IMR-90 (cell line): Measurements from ENCODE around the gene TCF4. TPM values are rescaled to one million over a fixed set of nuclear protein-coding genes. Genes with fewer than 3 reads are reported as not detected.

Experiments
- ATAC-seq: fragments of 200-7000 bp; cut with Tn5 transposase; 2 replicates; pipeline ENCODE4 v1.9.1; 2020; ENCODE audit warnings: low read depth, mild to moderate bottlenecking, moderate library complexity
- BruUV-seq: library from RNA; stranded (reverse); fragments of 400-500 nt; replicated peaks from 2 replicates; lab custom pipeline; 2021; lab: Mats Ljungman, UMichigan
- CTCF ChIA-PET: fragments of 300-600 bp; formaldehyde crosslinking; extraction: SDS; loops from one replicate; lab custom pipeline; 2021; ENCODE audit warnings: antibody characterized with exemption; lab: Yijun Ruan, JAX
- POLR2A ChIA-PET: fragments of 300-600 bp; sonication (Branson Sonifier 250); formaldehyde crosslinking; loops from one replicate; lab custom pipeline; 2022; ENCODE audit warnings: antibody characterized with exemption; ENCODE audit not compliant: unreplicated experiment; lab: Charles Lee
- DNase-seq: peaks from one replicate; pipeline ENCODE4 v3.0.0; 2013
- H2AFZ ChIP-seq: replicated peaks from 2 replicates; pipeline ENCODE3; 2013; ENCODE audit warnings: low read length, mild to moderate bottlenecking; ENCODE audit not compliant: poor library complexity
- H2AK5ac ChIP-seq: 2 replicates; pipeline ENCODE4 v1.6.1; 2013; ENCODE audit warnings: low read depth, low read length, inconsistent platforms
- H2AK9ac ChIP-seq: replicated peaks from 2 replicates; pipeline ENCODE3; 2013; ENCODE audit warnings: mild to moderate bottlenecking, low read depth, low read length, moderate library complexity; ENCODE audit not compliant: poor library complexity
- H2BK120ac ChIP-seq: 2 replicates; pipeline ENCODE4 v1.6.1; 2013; ENCODE audit warnings: low read depth, low read length, inconsistent platforms
- H2BK15ac ChIP-seq: 3 replicates; pipeline ENCODE4 v1.6.1; 2013; ENCODE audit warnings: low read depth, low read length, inconsistent platforms
- H2BK20ac ChIP-seq: 2 replicates; pipeline ENCODE4 v1.6.1; 2013; ENCODE audit warnings: low read depth, mild to moderate bottlenecking, inconsistent platforms, low read length, moderate library complexity
- H2BK5ac ChIP-seq: 2 replicates; pipeline ENCODE4 v1.6.1; 2013; ENCODE audit warnings: mild to moderate bottlenecking, low read depth, low read length, inconsistent platforms; ENCODE audit not compliant: poor library complexity, severe bottlenecking
- H3K14ac ChIP-seq: replicated peaks from 2 replicates; pipeline ENCODE4 v1.6.1; 2013; ENCODE audit warnings: low read depth, low read length, inconsistent platforms
- H3K18ac ChIP-seq: 2 replicates; pipeline ENCODE4 v1.6.1; 2013; ENCODE audit warnings: low read depth, low read length, control low read depth
- H3K23ac ChIP-seq: 2 replicates; pipeline ENCODE4 v1.6.1; 2013; ENCODE audit warnings: low read depth, low read length, inconsistent platforms
- H3K27ac ChIP-seq: 2 replicates; pipeline ENCODE4 v1.5.1; 2013; ENCODE audit warnings: mild to moderate bottlenecking, control low read depth, low read length; ENCODE audit not compliant: insufficient read depth
- H3K27me3 ChIP-seq: 2 replicates; pipeline ENCODE4 v1.6.1; 2013; ENCODE audit warnings: low read length; ENCODE audit not compliant: control insufficient read depth, insufficient read depth
- H3K36me3 ChIP-seq: 2 replicates; pipeline ENCODE4 v1.6.1; 2013; ENCODE audit warnings: low read length, mixed read lengths; ENCODE audit not compliant: control insufficient read depth, insufficient read depth
- H3K4ac ChIP-seq: 2 replicates; pipeline ENCODE4 v1.6.1; 2013; ENCODE audit warnings: low read depth, low read length, inconsistent platforms
- H3K4me1 ChIP-seq: 2 replicates; pipeline ENCODE4 v1.6.1; 2013; ENCODE audit warnings: low read length, mixed read lengths; ENCODE audit not compliant: control insufficient read depth, insufficient read depth
- H3K4me2 ChIP-seq: 2 replicates; pipeline ENCODE4 v1.6.1; 2013; ENCODE audit warnings: low read depth, mild to moderate bottlenecking, control low read depth, low read length, moderate library complexity
- H3K4me3 ChIP-seq: 2 replicates; pipeline ENCODE4 v1.5.1; 2013; ENCODE audit warnings: low read depth, mild to moderate bottlenecking, control low read depth, low read length, moderate library complexity; ENCODE audit not compliant: insufficient read depth
- H3K56ac ChIP-seq: 2 replicates; pipeline ENCODE4 v1.6.1; 2013; ENCODE audit warnings: low read length, inconsistent platforms; ENCODE audit not compliant: insufficient read depth; ENCODE audit errors: extremely low read depth
- H3K79me1 ChIP-seq, 2 experiments: 2 replicates each; pipeline ENCODE4 v1.6.1; 2013; ENCODE audit warnings: low read length in 2 of 2, inconsistent platforms in 1 of 2, low read depth in 1 of 2
- H3K9ac ChIP-seq: 2 replicates; pipeline ENCODE4 v1.6.1; 2013; ENCODE audit warnings: low read depth, low read length, control low read depth
- H3K9me1 ChIP-seq: 2 replicates; pipeline ENCODE4 v1.6.1; 2013; ENCODE audit warnings: low read length, inconsistent platforms; ENCODE audit not compliant: insufficient read depth
- H3K9me3 ChIP-seq: 2 replicates; pipeline ENCODE4 v1.6.1; 2013; ENCODE audit warnings: low read length; ENCODE audit not compliant: control insufficient read depth, insufficient read depth
- H4K20me1 ChIP-seq: 2 replicates; pipeline ENCODE4 v1.6.1; 2013; ENCODE audit warnings: low read length, inconsistent platforms; ENCODE audit not compliant: insufficient read depth
- H4K5ac ChIP-seq: 2 replicates; pipeline ENCODE4 v1.6.1; 2013; ENCODE audit warnings: mild to moderate bottlenecking, low read depth, low read length, control low read depth
- H4K8ac ChIP-seq, 2 experiments: 2 replicates each; pipeline ENCODE4 v1.6.1; 2013; ENCODE audit warnings: low read depth in 2 of 2, low read length in 2 of 2, control low read depth in 1 of 2, inconsistent platforms in 1 of 2
- H4K91ac ChIP-seq: 2 replicates; pipeline ENCODE4 v1.6.1; 2013; ENCODE audit warnings: low read depth, low read length, inconsistent platforms; ENCODE audit not compliant: insufficient read depth
- BHLHE40 ChIP-seq: fragments of 150-350 bp; IDR thresholded peaks from 2 replicates; pipeline ENCODE4 v1.6.1; 2016; ENCODE audit warnings: mild to moderate bottlenecking, low read depth, low read length
- CEBPB ChIP-seq: IDR thresholded peaks from 2 replicates; pipeline ENCODE4 v1.6.1; 2012; ENCODE audit warnings: low read depth, low read length, improper control_type of control experiment
- CHD1 ChIP-seq: IDR thresholded peaks from 2 replicates; pipeline ENCODE4 v1.6.1; 2012; ENCODE audit warnings: low read depth, low read length, improper control_type of control experiment
- FOS ChIP-seq: fragments of 150-350 bp; IDR thresholded peaks from 2 replicates; pipeline ENCODE4 v1.6.1; 2016; ENCODE audit warnings: low read depth, low read length
- MAFK ChIP-seq: IDR thresholded peaks from 2 replicates; pipeline ENCODE4 v1.6.1; 2012; ENCODE audit warnings: low read depth, low read length, improper control_type of control experiment
- MAZ ChIP-seq: IDR thresholded peaks from 2 replicates; pipeline ENCODE4 v1.6.1; 2012; ENCODE audit warnings: low read depth, mild to moderate bottlenecking, low read length, improper control_type of control experiment, moderate library complexity, borderline replicate concordance
- MXI1 ChIP-seq: IDR thresholded peaks from 2 replicates; pipeline ENCODE4 v1.6.1; 2012; ENCODE audit warnings: low read depth, mild to moderate bottlenecking, low read length, moderate library complexity, borderline replicate concordance
- NFE2L2 ChIP-seq: fragments of 150-350 bp; IDR thresholded peaks from 2 replicates; pipeline ENCODE4 v1.6.1; 2016; ENCODE audit warnings: low read depth, mild to moderate bottlenecking, low read length
- POLR2A ChIP-seq: IDR thresholded peaks from 2 replicates; pipeline ENCODE4 v1.6.1; 2012; ENCODE audit warnings: mild to moderate bottlenecking, low read depth, low read length
- RAD21 ChIP-seq: IDR thresholded peaks from 2 replicates; pipeline ENCODE4 v1.6.1; 2012; ENCODE audit warnings: low read length, improper control_type of control experiment
- RCOR1 ChIP-seq: IDR thresholded peaks from 2 replicates; pipeline ENCODE4 v1.6.1; 2012; ENCODE audit warnings: mild to moderate bottlenecking, low read length, improper control_type of control experiment; ENCODE audit not compliant: insufficient replicate concordance
- RFX5 ChIP-seq: IDR thresholded peaks from 2 replicates; pipeline ENCODE4 v1.8.0; 2012; ENCODE audit warnings: low read depth, mild to moderate bottlenecking, low read length, moderate library complexity
- SMC3 ChIP-seq: fragments of 150-350 bp; IDR thresholded peaks from 2 replicates; pipeline ENCODE4 v1.6.1; 2016; ENCODE audit warnings: low read depth, mild to moderate bottlenecking, antibody characterized with exemption, low read length, moderate library complexity
- WGBS, 2 experiments: methylation state at CpG; one replicate each; pipeline versions ENCODE4 v1.1.5 to v1.1.7; 2013; ENCODE audit warnings: missing lambda C conversion rate in 2 of 2; ENCODE audit not compliant: insufficient read length in 1 of 2; ENCODE audit errors: extremely low coverage in 2 of 2; 5-methylcytosine and 5-hydroxymethylcytosine counted together
- dilution Hi-C: fragments of 300-500 bp; cut with HindIII; formaldehyde crosslinking; loops from one replicate; pipeline ENCODE4 v1.14.3; 2018; ENCODE audit warnings: low sequenced_read_pairs; ENCODE audit not compliant: unreplicated experiment
- in situ Hi-C: fragments of 300-500 bp; cut with MboI; formaldehyde crosslinking; loops from 3 replicates; pipeline ENCODE4 v1.14.3; 2019; ENCODE audit warnings: low sequenced_read_pairs, inconsistent platforms, mixed read lengths
- intact Hi-C: fragments of 100-400 bp; cut with micrococcal nuclease; formaldehyde crosslinking; loops from 2 replicates; pipeline ENCODE4 v1.10.0; 2022
- polyA plus RNA-seq, 3 experiments: library from polyadenylated mRNA; depleted of rRNA; stranded (reverse); fragments of >200 nt; gene quantifications; 2 replicates each; pipeline ENCODE4 v1.2.3, GENCODE V29; 2012; ENCODE audit warnings: low replicate concordance in 1 of 3
- total RNA-seq: library from RNA; depleted of rRNA; stranded (reverse); fragments of >200 nt; gene quantifications from 2 replicates; pipeline ENCODE4 v1.2.3, GENCODE V29; 2012
- TF ChIP-seq, protein P1 (sequence below): fragments of 150-350 bp; IDR thresholded peaks from 2 replicates; pipeline ENCODE4 v1.6.1; 2016; ENCODE audit warnings: low read depth, mild to moderate bottlenecking, low read length, moderate library complexity, borderline replicate concordance
- TF ChIP-seq, protein P2 (sequence below): conservative IDR thresholded peaks from 2 replicates; pipeline ENCODE4 v1.5.1; 2012; ENCODE audit warnings: mild to moderate bottlenecking, low read depth, low read length, improper control_type of control experiment
- TF ChIP-seq, protein P3 (sequence below): fragments of 150-350 bp; IDR thresholded peaks from 2 replicates; pipeline ENCODE4 v1.6.1; 2017; ENCODE audit warnings: mild to moderate bottlenecking, antibody characterized with exemption, low read length, low read depth

Gene TCF4
- total and polyA plus RNA-seq, 2 of the 4 experiments (the other 2 are of a cell fraction), result 30.0 to 87.1 TPM

DNA sequence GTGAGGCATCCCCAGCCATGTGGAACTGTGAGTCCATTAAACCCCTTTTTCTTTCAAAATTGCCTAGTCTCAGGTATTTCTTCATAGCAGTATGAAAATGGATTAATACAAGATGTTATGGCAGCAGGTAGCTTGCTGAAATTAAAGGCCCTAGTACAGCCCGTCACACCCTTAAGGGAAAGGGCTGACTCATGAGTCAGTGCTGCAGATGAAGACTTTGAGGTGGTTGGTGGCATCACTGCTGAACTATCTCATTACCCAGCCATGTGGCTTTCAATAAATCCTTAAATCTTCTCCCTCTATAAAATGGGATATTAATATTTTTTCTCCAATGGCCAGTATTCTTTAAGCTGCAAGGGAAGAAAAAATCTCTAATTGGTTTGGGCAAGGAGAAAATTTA is 402.6 kb downstream of the TCF4 start:
- H3K23ac ChIP-seq, result no peak overlapping the region
- intact Hi-C loops (no loop called here), dilution Hi-C loops (no loop called here), in situ Hi-C loops (no loop called here)
- H3K9me1 ChIP-seq, result no peaks in the 10 kb centered on the region
- WGBS, 2 experiments, result no CpG with 5 or more reads among the region's 1 CpG
- H3K4me3 ChIP-seq, result no peak overlapping the region
- no peak overlapping the region for H3K14ac ChIP-seq
- DNase-seq (peak; percentile 1), ATAC-seq (no peak)
- H4K5ac ChIP-seq, result no peak overlapping the region
- TF ChIP-seq CHD1 (no peak), RFX5 (no peak), FOS (no peak), BHLHE40 (no peak), POLR2A (no peak), NFE2L2 (no peak), MXI1 (no peak), RCOR1 (no peak), MAFK (no peak), MAZ (no peak), SMC3 (no peak), CEBPB (no peak), RAD21 (no peak)
- TF ChIP-seq, protein P1, sequence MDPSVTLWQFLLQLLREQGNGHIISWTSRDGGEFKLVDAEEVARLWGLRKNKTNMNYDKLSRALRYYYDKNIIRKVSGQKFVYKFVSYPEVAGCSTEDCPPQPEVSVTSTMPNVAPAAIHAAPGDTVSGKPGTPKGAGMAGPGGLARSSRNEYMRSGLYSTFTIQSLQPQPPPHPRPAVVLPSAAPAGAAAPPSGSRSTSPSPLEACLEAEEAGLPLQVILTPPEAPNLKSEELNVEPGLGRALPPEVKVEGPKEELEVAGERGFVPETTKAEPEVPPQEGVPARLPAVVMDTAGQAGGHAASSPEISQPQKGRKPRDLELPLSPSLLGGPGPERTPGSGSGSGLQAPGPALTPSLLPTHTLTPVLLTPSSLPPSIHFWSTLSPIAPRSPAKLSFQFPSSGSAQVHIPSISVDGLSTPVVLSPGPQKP, result no peak
- TF ChIP-seq, protein P2, sequence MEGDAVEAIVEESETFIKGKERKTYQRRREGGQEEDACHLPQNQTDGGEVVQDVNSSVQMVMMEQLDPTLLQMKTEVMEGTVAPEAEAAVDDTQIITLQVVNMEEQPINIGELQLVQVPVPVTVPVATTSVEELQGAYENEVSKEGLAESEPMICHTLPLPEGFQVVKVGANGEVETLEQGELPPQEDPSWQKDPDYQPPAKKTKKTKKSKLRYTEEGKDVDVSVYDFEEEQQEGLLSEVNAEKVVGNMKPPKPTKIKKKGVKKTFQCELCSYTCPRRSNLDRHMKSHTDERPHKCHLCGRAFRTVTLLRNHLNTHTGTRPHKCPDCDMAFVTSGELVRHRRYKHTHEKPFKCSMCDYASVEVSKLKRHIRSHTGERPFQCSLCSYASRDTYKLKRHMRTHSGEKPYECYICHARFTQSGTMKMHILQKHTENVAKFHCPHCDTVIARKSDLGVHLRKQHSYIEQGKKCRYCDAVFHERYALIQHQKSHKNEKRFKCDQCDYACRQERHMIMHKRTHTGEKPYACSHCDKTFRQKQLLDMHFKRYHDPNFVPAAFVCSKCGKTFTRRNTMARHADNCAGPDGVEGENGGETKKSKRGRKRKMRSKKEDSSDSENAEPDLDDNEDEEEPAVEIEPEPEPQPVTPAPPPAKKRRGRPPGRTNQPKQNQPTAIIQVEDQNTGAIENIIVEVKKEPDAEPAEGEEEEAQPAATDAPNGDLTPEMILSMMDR, result no peak
- TF ChIP-seq, protein P3, sequence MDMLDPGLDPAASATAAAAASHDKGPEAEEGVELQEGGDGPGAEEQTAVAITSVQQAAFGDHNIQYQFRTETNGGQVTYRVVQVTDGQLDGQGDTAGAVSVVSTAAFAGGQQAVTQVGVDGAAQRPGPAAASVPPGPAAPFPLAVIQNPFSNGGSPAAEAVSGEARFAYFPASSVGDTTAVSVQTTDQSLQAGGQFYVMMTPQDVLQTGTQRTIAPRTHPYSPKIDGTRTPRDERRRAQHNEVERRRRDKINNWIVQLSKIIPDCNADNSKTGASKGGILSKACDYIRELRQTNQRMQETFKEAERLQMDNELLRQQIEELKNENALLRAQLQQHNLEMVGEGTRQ, result no peak
- ChIA-PET POLR2A (no interaction called here), CTCF (no interaction called here)
- no peaks in the 10 kb centered on the region for H4K20me1 ChIP-seq
- no peaks in the 10 kb centered on the region for H3K4me1 ChIP-seq
- H3K9ac ChIP-seq, result no peak overlapping the region
- H2BK5ac ChIP-seq, result no peak overlapping the region
- no peak overlapping the region for H2AK9ac ChIP-seq
- no peak overlapping the region for H4K91ac ChIP-seq
- H3K27ac ChIP-seq, result no peak overlapping the region
- no peak overlapping the region for H3K4ac ChIP-seq
- no peak overlapping the region for H3K4me2 ChIP-seq
- no peaks in the 10 kb centered on the region for H3K9me3 ChIP-seq
- H3K27me3 ChIP-seq, result peaks cover 24% of the 10 kb centered on the region
- H3K56ac ChIP-seq, result no peak overlapping the region
- no peak overlapping the region for H2BK20ac ChIP-seq
- no peak overlapping the region for H2AK5ac ChIP-seq
- H2AFZ ChIP-seq, result no peak overlapping the region
- no peak overlapping the region for H4K8ac ChIP-seq
- no TSS peak for BruUV-seq
- no peak overlapping the region for H2BK15ac ChIP-seq
- no peak overlapping the region for H3K18ac ChIP-seq
- no peaks in the 10 kb centered on the region for H3K36me3 ChIP-seq
- H3K79me1 ChIP-seq, result no peaks in the 10 kb centered on the region
- no peak overlapping the region for H2BK120ac ChIP-seq
